H1 (cell line): ENCODE measurements around the gene TMCO1. TPM values are rescaled to one million over a fixed set of nuclear protein-coding genes. Genes with fewer than 3 reads are reported as not detected.

Experiments used
- CTCF ChIA-PET: fragments of 300-600 bp; sonication (Branson Sonifier 250); formaldehyde crosslinking; loops from one replicate; lab custom pipeline; 2021; ENCODE audit not compliant: partially characterized antibody; lab: Charles Lee
- POLR2A ChIA-PET: fragments of 300-600 bp; sonication (Branson Sonifier 250); formaldehyde crosslinking; loops from one replicate; lab custom pipeline; 2021; ENCODE audit warnings: inconsistent platforms; ENCODE audit not compliant: partially characterized antibody; lab: Charles Lee
- DNase-seq, 2 experiments: peaks; one replicate each; pipeline versions ENCODE4 v3.0.0 to v3.0.0-alpha.2; 2010 to 2022; ENCODE audit warnings: low spot score in 2 of 2, low read depth in 1 of 2, mixed read lengths in 1 of 2
- FAIRE-seq: peaks from 2 replicates; lab custom pipeline; 2011; peaks lifted over from hg19 to GRCh38; lab: Jason Lieb, UNC
- H2AFZ ChIP-seq: 2 replicates; pipeline ENCODE4 v1.8.1; 2012; ENCODE audit warnings: low read length, inconsistent platforms
- H2AK5ac ChIP-seq: 2 replicates; pipeline ENCODE4 v1.6.1; 2013; ENCODE audit warnings: low read depth, low read length
- H2BK120ac ChIP-seq: replicated peaks from 2 replicates; pipeline ENCODE3; 2013; ENCODE audit warnings: low read depth, low read length, inconsistent platforms
- H2BK12ac ChIP-seq: 2 replicates; pipeline ENCODE4 v1.6.1; 2013; ENCODE audit warnings: low read depth, low read length
- H2BK15ac ChIP-seq: 2 replicates; pipeline ENCODE4 v1.6.1; 2013; ENCODE audit warnings: low read length
- H2BK20ac ChIP-seq: 2 replicates; pipeline ENCODE4 v1.6.1; 2013; ENCODE audit warnings: low read length
- H2BK5ac ChIP-seq: 2 replicates; pipeline ENCODE4 v1.6.1; 2013; ENCODE audit warnings: low read depth, low read length
- H3K14ac ChIP-seq: 2 replicates; pipeline ENCODE4 v1.6.1; 2013; ENCODE audit warnings: inconsistent platforms; ENCODE audit not compliant: insufficient read length
- H3K18ac ChIP-seq: 2 replicates; pipeline ENCODE4 v1.6.1; 2013; ENCODE audit warnings: low read length; ENCODE audit errors: extremely low read depth
- H3K23ac ChIP-seq: 2 replicates; pipeline ENCODE4 v1.6.1; 2013; ENCODE audit warnings: inconsistent platforms; ENCODE audit not compliant: insufficient read length
- H3K23me2 ChIP-seq: 2 replicates; pipeline ENCODE4 v1.6.1; 2013; ENCODE audit warnings: low read depth, low read length
- H3K27ac ChIP-seq: 2 replicates; pipeline ENCODE4 v1.6.1; 2011; ENCODE audit warnings: low read depth, low read length, inconsistent platforms
- H3K27me3 ChIP-seq, 4 experiments: replicated peaks in 1 of 4; 1 replicate in 1 of 4; 2 replicates in 3 of 4; pipeline versions ENCODE4 v1.6.1 to v1.8.1; 2011 to 2013; ENCODE audit warnings: low read length in 3 of 4, mild to moderate bottlenecking in 3 of 4, inconsistent platforms in 2 of 4, mixed read lengths in 2 of 4, moderate library complexity in 1 of 4; ENCODE audit not compliant: control insufficient read depth in 3 of 4, insufficient read depth in 3 of 4; ENCODE audit errors: extremely low read depth in 1 of 4
- H3K36me3 ChIP-seq, 4 experiments: 2 replicates each; pipeline versions ENCODE4 v1.6.1 to v1.8.1; 2011 to 2013; ENCODE audit warnings: mild to moderate bottlenecking in 4 of 4, low read length in 3 of 4, moderate library complexity in 2 of 4, control low read depth in 1 of 4, inconsistent platforms in 1 of 4; ENCODE audit not compliant: insufficient read depth in 4 of 4, control insufficient read depth in 2 of 4
- H3K4ac ChIP-seq: replicated peaks from 2 replicates; pipeline ENCODE3; 2013; ENCODE audit warnings: low read length, low read depth, mixed read lengths, inconsistent platforms; ENCODE audit not compliant: insufficient read length
- H3K4me1 ChIP-seq, 4 experiments: replicated peaks in 1 of 4; 1 replicate in 1 of 4; 2 replicates in 3 of 4; pipeline versions ENCODE4 v1.6.1 to v1.8.1; 2011 to 2013; ENCODE audit warnings: low read length in 3 of 4, inconsistent platforms in 2 of 4, mixed read lengths in 1 of 4; ENCODE audit not compliant: insufficient read depth in 4 of 4, control insufficient read depth in 3 of 4
- H3K4me2 ChIP-seq, 2 experiments: 2 replicates each; pipeline versions ENCODE4 v1.6.1 to v1.8.1; 2011 to 2013; ENCODE audit warnings: low read depth in 2 of 2, low read length in 2 of 2, control low read depth in 1 of 2, inconsistent platforms in 1 of 2, mild to moderate bottlenecking in 1 of 2; ENCODE audit not compliant: insufficient read depth in 1 of 2
- H3K4me3 ChIP-seq, 4 experiments: fragments of 200-600, 300-600 bp in 1 of 4; sonication (generic), shearing (Covaris generic), sonication (Bioruptor Twin) in 1 of 4; 2 replicates each; pipeline versions ENCODE4 v1.5.1 to v1.8.1; 2011 to 2016; ENCODE audit warnings: low read length in 4 of 4, low read depth in 3 of 4, control low read depth in 2 of 4, inconsistent platforms in 2 of 4, mild to moderate bottlenecking in 2 of 4, mixed read lengths in 1 of 4, moderate library complexity in 1 of 4; ENCODE audit not compliant: insufficient read depth in 2 of 4; ENCODE audit errors: extremely low read depth in 1 of 4
- H3K56ac ChIP-seq: replicated peaks from 2 replicates; pipeline ENCODE3; 2013; ENCODE audit warnings: low read depth, mild to moderate bottlenecking, mixed read lengths, low read length, inconsistent platforms; ENCODE audit not compliant: insufficient read length
- H3K79me1 ChIP-seq: 2 replicates; pipeline ENCODE4 v1.6.1; 2013; ENCODE audit warnings: low read depth, low read length, control low read depth
- H3K79me2 ChIP-seq, 2 experiments: 2 replicates each; pipeline versions ENCODE4 v1.6.1 to v1.8.1; 2012 to 2013; ENCODE audit warnings: low read length in 2 of 2, mild to moderate bottlenecking in 2 of 2, inconsistent platforms in 1 of 2; ENCODE audit not compliant: insufficient read depth in 2 of 2, control insufficient read depth in 1 of 2
- H3K9ac ChIP-seq, 4 experiments: replicated peaks in 1 of 4; 1 replicate in 1 of 4; 2 replicates in 3 of 4; pipeline versions ENCODE4 v1.6.1 to v1.8.1; 2011 to 2013; ENCODE audit warnings: low read depth in 3 of 4, low read length in 3 of 4, control low read depth in 2 of 4, mild to moderate bottlenecking in 2 of 4, moderate library complexity in 2 of 4, inconsistent platforms in 1 of 4; ENCODE audit errors: extremely low read depth in 1 of 4
- H3K9me3 ChIP-seq, 2 experiments: 2 replicates each; pipeline versions ENCODE4 v1.6.1 to v1.8.1; 2012 to 2013; ENCODE audit warnings: mild to moderate bottlenecking in 2 of 2, moderate library complexity in 2 of 2, control low read depth in 1 of 2, inconsistent platforms in 1 of 2, low read depth in 1 of 2, low read length in 1 of 2, mixed read lengths in 1 of 2; ENCODE audit not compliant: insufficient read depth in 2 of 2
- H4K20me1 ChIP-seq, 2 experiments: replicated peaks in 1 of 2; 2 replicates each; pipeline versions ENCODE3 to v1.8.1; 2011 to 2013; ENCODE audit warnings: inconsistent platforms in 2 of 2, low read length in 2 of 2, mild to moderate bottlenecking in 1 of 2; ENCODE audit not compliant: insufficient read depth in 2 of 2, control insufficient read depth in 1 of 2
- H4K5ac ChIP-seq: 2 replicates; pipeline ENCODE4 v1.6.1; 2013; ENCODE audit warnings: low read length, low read depth, mixed read lengths, inconsistent platforms; ENCODE audit not compliant: insufficient read length
- H4K8ac ChIP-seq: 2 replicates; pipeline ENCODE4 v1.8.0; 2013; ENCODE audit warnings: mild to moderate bottlenecking, moderate library complexity, low read length, inconsistent platforms; ENCODE audit not compliant: insufficient read depth; ENCODE audit errors: extremely low read depth
- H4K91ac ChIP-seq: replicated peaks from 2 replicates; pipeline ENCODE3; 2013; ENCODE audit warnings: low read length, mixed read lengths, inconsistent platforms; ENCODE audit not compliant: insufficient read length
- BRCA1 ChIP-seq: IDR thresholded peaks from 2 replicates; pipeline ENCODE4 v1.6.1; 2012; ENCODE audit warnings: low read depth, low read length, improper control_type of control experiment
- CTBP2 ChIP-seq: IDR thresholded peaks from 2 replicates; pipeline ENCODE4 v1.7.0; 2011; ENCODE audit warnings: borderline replicate concordance, mild to moderate bottlenecking, moderate library complexity, mixed read lengths, low read length; ENCODE audit not compliant: insufficient read depth, insufficient read length
- JUN ChIP-seq: IDR thresholded peaks from 2 replicates; pipeline ENCODE4 v1.6.1; 2011; ENCODE audit warnings: low read depth, mild to moderate bottlenecking, improper control_type of control experiment, low read length
- JUND ChIP-seq: IDR thresholded peaks from 2 replicates; pipeline ENCODE4 v1.6.1; 2011; ENCODE audit warnings: mild to moderate bottlenecking, improper control_type of control experiment, low read length
- KDM4A ChIP-seq: IDR thresholded peaks from one replicate; pipeline ENCODE4 v1.7.1; 2012; ENCODE audit warnings: low read depth, mild to moderate bottlenecking, moderate library complexity, low read length, inconsistent platforms; ENCODE audit not compliant: severe bottlenecking
- KDM5A ChIP-seq: fragments of 200-600 bp; IDR thresholded peaks from 2 replicates; pipeline ENCODE4 v1.7.1; 2012; ENCODE audit warnings: mild to moderate bottlenecking, low read length, inconsistent platforms, mixed read lengths
- MAFK ChIP-seq: IDR thresholded peaks from 2 replicates; pipeline ENCODE4 v1.6.1; 2012; ENCODE audit warnings: low read depth, mild to moderate bottlenecking, improper control_type of control experiment, low read length
- POLR2AphosphoS5 ChIP-seq: IDR thresholded peaks from 2 replicates; pipeline ENCODE4 v1.6.1; 2011; ENCODE audit warnings: low read depth, low read length
- POU5F1 ChIP-seq: IDR thresholded peaks from 2 replicates; pipeline ENCODE4 v1.6.1; 2011; ENCODE audit warnings: low read depth, mild to moderate bottlenecking, low read length, moderate library complexity
- RXRA ChIP-seq: IDR thresholded peaks from 2 replicates; pipeline ENCODE4 v1.6.1; 2011; ENCODE audit warnings: low read depth, mild to moderate bottlenecking, low read length, moderate library complexity; ENCODE audit not compliant: insufficient read depth
- SAP30 ChIP-seq: fragments of 300-600 bp; sonication (generic); IDR thresholded peaks from 2 replicates; pipeline ENCODE4 v1.7.1; 2012; ENCODE audit warnings: low read length, moderate library complexity, mild to moderate bottlenecking, inconsistent platforms; ENCODE audit not compliant: insufficient read depth, insufficient replicate concordance
- SUZ12 ChIP-seq: fragments of 200-600 bp; sonication (generic); IDR thresholded peaks from 2 replicates; pipeline ENCODE4 v1.6.1; 2012; ENCODE audit warnings: mild to moderate bottlenecking, inconsistent platforms, low read length, moderate library complexity, mixed read lengths
- ZNF274 ChIP-seq: IDR thresholded peaks from 2 replicates; pipeline ENCODE4 v1.7.0; 2012; ENCODE audit warnings: low read length, borderline replicate concordance; ENCODE audit errors: extremely low read depth
- polyA plus RNA-seq, 7 experiments: library from polyadenylated mRNA; depleted of rRNA in 3 of 7; stranded (reverse) in 5 of 7; unstranded in 2 of 7; fragments of >200 nt in 5 of 7; fragments of 200-250 nt in 2 of 7; gene quantifications; 1 replicate in 5 of 7; 2 replicates in 1 of 7; 4 replicates in 1 of 7; pipeline versions ENCODE4 v1.2.1 to v1.2.3, GENCODE V29; 2011 to 2013; ENCODE audit warnings: missing spikeins in 2 of 7, mixed read lengths in 2 of 7
- total RNA-seq: library from RNA; stranded (reverse); fragmentation: NEBNext Ultra II Directional; extraction: Animal tissue kit (Norgen Biotek cat#: 25700); gene quantifications from 2 replicates; pipeline ENCODE4 v1.2.1, GENCODE V29; 2021

TMCO1 gene
- total and polyA plus RNA-seq, 2 of the 8 experiments (the other 6 are each of a cell fraction or from before 2014, with no cell fraction given): 61.6 to 63.8 TPM

DNA sequence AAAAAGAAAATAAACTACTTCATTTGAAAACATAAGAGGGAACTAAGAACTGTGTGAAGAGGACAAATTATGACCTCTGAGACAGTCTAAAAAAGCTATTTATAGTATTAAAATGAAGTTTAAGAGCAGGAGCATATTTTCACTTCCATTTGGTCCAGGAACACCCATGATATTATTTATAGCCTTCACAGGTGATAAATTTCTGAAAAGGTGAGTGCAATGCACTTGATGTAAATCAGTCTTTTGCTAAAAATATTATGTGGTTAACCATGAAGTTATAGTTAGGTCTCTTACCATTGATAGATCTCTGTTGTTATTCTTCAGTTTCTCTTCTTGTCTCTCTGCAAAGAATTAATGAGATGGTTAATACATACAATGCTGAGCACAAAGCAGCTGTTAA lies 14.7 kb downstream of the TMCO1 start:
- H2AK5ac ChIP-seq: no peak overlapping the region
- no peak overlapping the region for H3K14ac ChIP-seq
- H4K5ac ChIP-seq: no peak overlapping the region
- H3K4ac ChIP-seq: no peak overlapping the region
- no peak overlapping the region for H3K27ac ChIP-seq
- H3K4me1 ChIP-seq: no peaks in the 10 kb centered on the region
- H3K79me2 ChIP-seq: no peaks in the 10 kb centered on the region
- H4K8ac ChIP-seq: no peak overlapping the region
- no peak overlapping the region for H2AFZ ChIP-seq
- H2BK5ac ChIP-seq: no peak overlapping the region
- no peak overlapping the region for H2BK12ac ChIP-seq
- peaks cover 0 to 1% (median 0%) of the 10 kb centered on the region in 4 experiments; a peak in 1 of 7 replicates for H3K27me3 ChIP-seq
- no peak overlapping the region for H3K4me2 ChIP-seq
- no peak overlapping the region for H3K56ac ChIP-seq
- ChIA-PET CTCF (interaction anchor here (1.2 kb wide), 1 partner anchor 25 kb away, joined by 3 read pairs; no protein-coding TSS in a partner anchor), POLR2A (no interaction called here)
- H3K18ac ChIP-seq: no peak overlapping the region
- no peak overlapping the region for H3K23ac ChIP-seq
- no peak overlapping the region for H3K4me3 ChIP-seq
- H3K79me1 ChIP-seq: no peaks in the 10 kb centered on the region; the same call in 1 of the 2 replicates
- no peak overlapping the region for H4K91ac ChIP-seq
- H3K36me3 ChIP-seq: no peaks in the 10 kb centered on the region; a peak in 2 of 8 replicates
- no peaks in the 10 kb centered on the region for H3K9me3 ChIP-seq
- no peak overlapping the region for H3K9ac ChIP-seq
- no peaks in the 10 kb centered on the region for H4K20me1 ChIP-seq
- no peak overlapping the region for H2BK120ac ChIP-seq
- H2BK15ac ChIP-seq: no peak overlapping the region
- no peaks in the 10 kb centered on the region for H3K23me2 ChIP-seq
- no peak overlapping the region for H2BK20ac ChIP-seq
- FAIRE-seq: no peak
- DNase-seq: no peak
- no peak for TF ChIP-seq KDM4A
- TF ChIP-seq KDM5A: no peak
- TF ChIP-seq CTBP2: no peak
- no peak for TF ChIP-seq POU5F1
- TF ChIP-seq RXRA: no peak
- TF ChIP-seq JUND: no peak
- no peak for TF ChIP-seq ZNF274
- no peak for TF ChIP-seq POLR2AphosphoS5
- TF ChIP-seq SUZ12: no peak
- no peak for TF ChIP-seq MAFK
- TF ChIP-seq SAP30: no peak
- TF ChIP-seq BRCA1: no peak
- no peak for TF ChIP-seq JUN
